IMR-90 (cell line): ENCODE data around the gene SMTNL1. TPM values are rescaled to one million over a fixed set of nuclear protein-coding genes. Genes with fewer than 3 reads are reported as not detected.
A peak's percentile ranks its signal among the peaks of the same experiment; 100 is the strongest.

Experiments
- ATAC-seq: fragments of 200-7000 bp; cut with Tn5 transposase; 2 replicates; pipeline ENCODE4 v1.9.1; 2020; ENCODE audit warnings: low read depth, mild to moderate bottlenecking, moderate library complexity
- BruUV-seq: library from RNA; stranded (reverse); fragments of 400-500 nt; replicated peaks from 2 replicates; lab custom pipeline; 2021; lab: Mats Ljungman, UMichigan
- CTCF ChIA-PET: fragments of 300-600 bp; formaldehyde crosslinking; extraction: SDS; loops from one replicate; lab custom pipeline; 2021; ENCODE audit warnings: antibody characterized with exemption; lab: Yijun Ruan, JAX
- POLR2A ChIA-PET: fragments of 300-600 bp; sonication (Branson Sonifier 250); formaldehyde crosslinking; loops from one replicate; lab custom pipeline; 2022; ENCODE audit warnings: antibody characterized with exemption; ENCODE audit not compliant: unreplicated experiment; lab: Charles Lee
- DNase-seq: peaks from one replicate; pipeline ENCODE4 v3.0.0; 2013
- H2AFZ ChIP-seq: replicated peaks from 2 replicates; pipeline ENCODE3; 2013; ENCODE audit warnings: low read length, mild to moderate bottlenecking; ENCODE audit not compliant: poor library complexity
- H2AK5ac ChIP-seq: 2 replicates; pipeline ENCODE4 v1.6.1; 2013; ENCODE audit warnings: low read depth, low read length, inconsistent platforms
- H2AK9ac ChIP-seq: replicated peaks from 2 replicates; pipeline ENCODE3; 2013; ENCODE audit warnings: mild to moderate bottlenecking, low read depth, low read length, moderate library complexity; ENCODE audit not compliant: poor library complexity
- H2BK120ac ChIP-seq: 2 replicates; pipeline ENCODE4 v1.6.1; 2013; ENCODE audit warnings: low read depth, low read length, inconsistent platforms
- H2BK15ac ChIP-seq: 3 replicates; pipeline ENCODE4 v1.6.1; 2013; ENCODE audit warnings: low read depth, low read length, inconsistent platforms
- H2BK20ac ChIP-seq: 2 replicates; pipeline ENCODE4 v1.6.1; 2013; ENCODE audit warnings: low read depth, mild to moderate bottlenecking, inconsistent platforms, low read length, moderate library complexity
- H2BK5ac ChIP-seq: 2 replicates; pipeline ENCODE4 v1.6.1; 2013; ENCODE audit warnings: mild to moderate bottlenecking, low read depth, low read length, inconsistent platforms; ENCODE audit not compliant: poor library complexity, severe bottlenecking
- H3K14ac ChIP-seq: replicated peaks from 2 replicates; pipeline ENCODE4 v1.6.1; 2013; ENCODE audit warnings: low read depth, low read length, inconsistent platforms
- H3K18ac ChIP-seq: 2 replicates; pipeline ENCODE4 v1.6.1; 2013; ENCODE audit warnings: low read depth, low read length, control low read depth
- H3K23ac ChIP-seq: 2 replicates; pipeline ENCODE4 v1.6.1; 2013; ENCODE audit warnings: low read depth, low read length, inconsistent platforms
- H3K27ac ChIP-seq: 2 replicates; pipeline ENCODE4 v1.5.1; 2013; ENCODE audit warnings: mild to moderate bottlenecking, control low read depth, low read length; ENCODE audit not compliant: insufficient read depth
- H3K27me3 ChIP-seq: 2 replicates; pipeline ENCODE4 v1.6.1; 2013; ENCODE audit warnings: low read length; ENCODE audit not compliant: control insufficient read depth, insufficient read depth
- H3K36me3 ChIP-seq: 2 replicates; pipeline ENCODE4 v1.6.1; 2013; ENCODE audit warnings: low read length, mixed read lengths; ENCODE audit not compliant: control insufficient read depth, insufficient read depth
- H3K4ac ChIP-seq: 2 replicates; pipeline ENCODE4 v1.6.1; 2013; ENCODE audit warnings: low read depth, low read length, inconsistent platforms
- H3K4me1 ChIP-seq: 2 replicates; pipeline ENCODE4 v1.6.1; 2013; ENCODE audit warnings: low read length, mixed read lengths; ENCODE audit not compliant: control insufficient read depth, insufficient read depth
- H3K4me2 ChIP-seq: 2 replicates; pipeline ENCODE4 v1.6.1; 2013; ENCODE audit warnings: low read depth, mild to moderate bottlenecking, control low read depth, low read length, moderate library complexity
- H3K4me3 ChIP-seq: 2 replicates; pipeline ENCODE4 v1.5.1; 2013; ENCODE audit warnings: low read depth, mild to moderate bottlenecking, control low read depth, low read length, moderate library complexity; ENCODE audit not compliant: insufficient read depth
- H3K56ac ChIP-seq: 2 replicates; pipeline ENCODE4 v1.6.1; 2013; ENCODE audit warnings: low read length, inconsistent platforms; ENCODE audit not compliant: insufficient read depth; ENCODE audit errors: extremely low read depth
- H3K79me1 ChIP-seq, 2 experiments: 2 replicates each; pipeline ENCODE4 v1.6.1; 2013; ENCODE audit warnings: low read length in 2 of 2, inconsistent platforms in 1 of 2, low read depth in 1 of 2
- H3K9ac ChIP-seq: 2 replicates; pipeline ENCODE4 v1.6.1; 2013; ENCODE audit warnings: low read depth, low read length, control low read depth
- H3K9me1 ChIP-seq: 2 replicates; pipeline ENCODE4 v1.6.1; 2013; ENCODE audit warnings: low read length, inconsistent platforms; ENCODE audit not compliant: insufficient read depth
- H3K9me3 ChIP-seq: 2 replicates; pipeline ENCODE4 v1.6.1; 2013; ENCODE audit warnings: low read length; ENCODE audit not compliant: control insufficient read depth, insufficient read depth
- H4K20me1 ChIP-seq: 2 replicates; pipeline ENCODE4 v1.6.1; 2013; ENCODE audit warnings: low read length, inconsistent platforms; ENCODE audit not compliant: insufficient read depth
- H4K5ac ChIP-seq: 2 replicates; pipeline ENCODE4 v1.6.1; 2013; ENCODE audit warnings: mild to moderate bottlenecking, low read depth, low read length, control low read depth
- H4K8ac ChIP-seq, 2 experiments: 2 replicates each; pipeline ENCODE4 v1.6.1; 2013; ENCODE audit warnings: low read depth in 2 of 2, low read length in 2 of 2, control low read depth in 1 of 2, inconsistent platforms in 1 of 2
- H4K91ac ChIP-seq: 2 replicates; pipeline ENCODE4 v1.6.1; 2013; ENCODE audit warnings: low read depth, low read length, inconsistent platforms; ENCODE audit not compliant: insufficient read depth
- RCOR1 ChIP-seq: IDR thresholded peaks from 2 replicates; pipeline ENCODE4 v1.6.1; 2012; ENCODE audit warnings: mild to moderate bottlenecking, low read length, improper control_type of control experiment; ENCODE audit not compliant: insufficient replicate concordance
- WGBS, 2 experiments: methylation state at CpG; one replicate each; pipeline versions ENCODE4 v1.1.5 to v1.1.7; 2013; ENCODE audit warnings: missing lambda C conversion rate in 2 of 2; ENCODE audit not compliant: insufficient read length in 1 of 2; ENCODE audit errors: extremely low coverage in 2 of 2; 5-methylcytosine and 5-hydroxymethylcytosine counted together
- dilution Hi-C: fragments of 300-500 bp; cut with HindIII; formaldehyde crosslinking; loops from one replicate; pipeline ENCODE4 v1.14.3; 2018; ENCODE audit warnings: low sequenced_read_pairs; ENCODE audit not compliant: unreplicated experiment
- in situ Hi-C: fragments of 300-500 bp; cut with MboI; formaldehyde crosslinking; loops from 3 replicates; pipeline ENCODE4 v1.14.3; 2019; ENCODE audit warnings: low sequenced_read_pairs, inconsistent platforms, mixed read lengths
- intact Hi-C: fragments of 100-400 bp; cut with micrococcal nuclease; formaldehyde crosslinking; loops from 2 replicates; pipeline ENCODE4 v1.10.0; 2022
- polyA plus RNA-seq, 3 experiments: library from polyadenylated mRNA; depleted of rRNA; stranded (reverse); fragments of >200 nt; gene quantifications; 2 replicates each; pipeline ENCODE4 v1.2.3, GENCODE V29; 2012; ENCODE audit warnings: low replicate concordance in 1 of 3
- total RNA-seq: library from RNA; depleted of rRNA; stranded (reverse); fragments of >200 nt; gene quantifications from 2 replicates; pipeline ENCODE4 v1.2.3, GENCODE V29; 2012
- TF ChIP-seq, protein P1 (sequence below): conservative IDR thresholded peaks from 2 replicates; pipeline ENCODE4 v1.5.1; 2012; ENCODE audit warnings: mild to moderate bottlenecking, low read depth, low read length, improper control_type of control experiment

SMTNL1 gene
- total and polyA plus RNA-seq, 2 of the 4 experiments (the other 2 are of a cell fraction): not detected

DNA sequence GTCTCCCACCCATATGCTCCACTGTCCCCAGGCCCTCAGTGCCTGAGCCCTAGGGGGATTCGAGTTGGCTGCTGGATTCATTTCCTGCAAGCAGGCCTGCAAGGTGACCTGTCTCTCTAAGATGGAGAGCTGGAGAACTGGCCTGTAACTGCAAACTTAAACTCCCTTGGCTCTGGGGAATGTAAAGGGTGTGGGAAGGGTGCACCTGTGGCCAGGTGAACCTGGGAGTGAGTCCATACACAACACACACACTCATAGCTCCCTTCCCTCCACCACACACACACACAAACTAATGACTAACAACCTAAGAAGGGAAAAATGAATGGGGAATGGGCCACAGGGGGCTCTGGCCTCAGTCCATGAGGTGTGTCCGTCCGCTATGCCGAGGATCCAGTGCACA is 14.5 kb downstream of the SMTNL1 start:
- no peak overlapping the region for H3K23ac ChIP-seq
- H2AK5ac ChIP-seq: no peak overlapping the region
- H3K56ac ChIP-seq: no peak overlapping the region
- no peak overlapping the region for H2BK120ac ChIP-seq
- no peaks in the 10 kb centered on the region for H3K79me1 ChIP-seq
- ATAC-seq: no peak
- 67% methylated on average over 1 of the region's 4 CpGs; no CpG with 5 or more reads in 1 of the 2 experiments for WGBS, 2 experiments
- H3K9me3 ChIP-seq: no peaks in the 10 kb centered on the region
- no peak overlapping the region for H4K8ac ChIP-seq
- H3K9me1 ChIP-seq: no peaks in the 10 kb centered on the region
- no peak overlapping the region for H3K4me3 ChIP-seq
- POLR2A ChIA-PET: no interaction called here
- in situ Hi-C loops (no loop called here), intact Hi-C loops (no loop called here), dilution Hi-C loops (no loop called here)
- H3K9ac ChIP-seq: no peak overlapping the region
- H2BK20ac ChIP-seq: no peak overlapping the region
- H3K36me3 ChIP-seq: peaks cover 52% of the 10 kb centered on the region
- no peak overlapping the region for H2AK9ac ChIP-seq
- no peak overlapping the region for H3K4ac ChIP-seq
- H3K18ac ChIP-seq: no peak overlapping the region
- TSS peak; percentile 95 for BruUV-seq
- H2AFZ ChIP-seq: no peak overlapping the region
- TF ChIP-seq RCOR1: no peak
- TF ChIP-seq, protein P1, sequence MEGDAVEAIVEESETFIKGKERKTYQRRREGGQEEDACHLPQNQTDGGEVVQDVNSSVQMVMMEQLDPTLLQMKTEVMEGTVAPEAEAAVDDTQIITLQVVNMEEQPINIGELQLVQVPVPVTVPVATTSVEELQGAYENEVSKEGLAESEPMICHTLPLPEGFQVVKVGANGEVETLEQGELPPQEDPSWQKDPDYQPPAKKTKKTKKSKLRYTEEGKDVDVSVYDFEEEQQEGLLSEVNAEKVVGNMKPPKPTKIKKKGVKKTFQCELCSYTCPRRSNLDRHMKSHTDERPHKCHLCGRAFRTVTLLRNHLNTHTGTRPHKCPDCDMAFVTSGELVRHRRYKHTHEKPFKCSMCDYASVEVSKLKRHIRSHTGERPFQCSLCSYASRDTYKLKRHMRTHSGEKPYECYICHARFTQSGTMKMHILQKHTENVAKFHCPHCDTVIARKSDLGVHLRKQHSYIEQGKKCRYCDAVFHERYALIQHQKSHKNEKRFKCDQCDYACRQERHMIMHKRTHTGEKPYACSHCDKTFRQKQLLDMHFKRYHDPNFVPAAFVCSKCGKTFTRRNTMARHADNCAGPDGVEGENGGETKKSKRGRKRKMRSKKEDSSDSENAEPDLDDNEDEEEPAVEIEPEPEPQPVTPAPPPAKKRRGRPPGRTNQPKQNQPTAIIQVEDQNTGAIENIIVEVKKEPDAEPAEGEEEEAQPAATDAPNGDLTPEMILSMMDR: no peak
- H3K27me3 ChIP-seq: no peaks in the 10 kb centered on the region
- CTCF ChIA-PET: no interaction called here
- H4K5ac ChIP-seq: no peak overlapping the region
- no peak overlapping the region for H2BK15ac ChIP-seq
- no peak overlapping the region for H3K4me2 ChIP-seq
- no peaks in the 10 kb centered on the region for H3K4me1 ChIP-seq
- DNase-seq: no peak
- no peak overlapping the region for H3K27ac ChIP-seq
- H4K91ac ChIP-seq: no peak overlapping the region
- no peak overlapping the region for H2BK5ac ChIP-seq
- no peak overlapping the region for H3K14ac ChIP-seq
- H4K20me1 ChIP-seq: no peaks in the 10 kb centered on the region
